Activated naive CD4-positive, alpha-beta T cell treated with anti-CD3 and anti-CD28 coated beads, Interleukin-2, amount 50 U/mL, for 24 hours (primary cell): Measurements from ENCODE around the gene HS3ST3A1.

ENCODE experiments used
- H3K27ac Mint-ChIP-seq: one replicate; pipeline ENCODE4 v1.8.0; 2021; ENCODE audit warnings: mild to moderate bottlenecking, mixed read lengths
- H3K27me3 Mint-ChIP-seq: one replicate; pipeline ENCODE4 v1.8.0; 2021; ENCODE audit warnings: mixed read lengths
- H3K36me3 Mint-ChIP-seq: one replicate; pipeline ENCODE4 v1.8.0; 2021; ENCODE audit warnings: mixed read lengths
- H3K4me1 Mint-ChIP-seq: one replicate; pipeline ENCODE4 v1.8.0; 2021; ENCODE audit warnings: mixed read lengths
- H3K4me3 Mint-ChIP-seq: one replicate; pipeline ENCODE4 v1.8.0; 2021; ENCODE audit warnings: mild to moderate bottlenecking, mixed read lengths
- H3K9me3 Mint-ChIP-seq: one replicate; pipeline ENCODE4 v1.8.0; 2021; ENCODE audit warnings: mixed read lengths

Gene HS3ST3A1

DNA sequence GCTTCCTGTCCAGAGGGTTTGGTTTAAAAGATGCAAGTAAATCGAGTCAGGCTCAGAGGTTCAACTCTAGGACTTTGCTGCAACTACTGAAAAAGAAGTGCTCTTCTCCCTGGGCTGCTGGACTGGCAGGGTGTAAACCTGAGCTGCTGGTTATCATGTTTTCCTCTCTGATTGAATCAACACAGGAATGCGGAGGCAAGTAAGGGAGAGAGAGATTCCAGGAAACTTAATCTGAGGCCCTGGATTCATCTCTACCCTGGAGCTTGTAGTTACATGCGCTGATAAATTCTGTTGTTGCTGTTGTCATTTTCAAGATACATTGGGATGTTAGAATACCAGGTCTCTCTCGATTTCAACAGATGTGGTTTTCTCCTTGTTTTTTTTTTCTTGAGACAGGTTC, 8.2 kb upstream of the HS3ST3A1 start:
- Mint-ChIP-seq H3K4me3 (no peak overlapping the region), H3K27me3 (peaks cover 15% of the 10 kb centered on the region)

DNA sequence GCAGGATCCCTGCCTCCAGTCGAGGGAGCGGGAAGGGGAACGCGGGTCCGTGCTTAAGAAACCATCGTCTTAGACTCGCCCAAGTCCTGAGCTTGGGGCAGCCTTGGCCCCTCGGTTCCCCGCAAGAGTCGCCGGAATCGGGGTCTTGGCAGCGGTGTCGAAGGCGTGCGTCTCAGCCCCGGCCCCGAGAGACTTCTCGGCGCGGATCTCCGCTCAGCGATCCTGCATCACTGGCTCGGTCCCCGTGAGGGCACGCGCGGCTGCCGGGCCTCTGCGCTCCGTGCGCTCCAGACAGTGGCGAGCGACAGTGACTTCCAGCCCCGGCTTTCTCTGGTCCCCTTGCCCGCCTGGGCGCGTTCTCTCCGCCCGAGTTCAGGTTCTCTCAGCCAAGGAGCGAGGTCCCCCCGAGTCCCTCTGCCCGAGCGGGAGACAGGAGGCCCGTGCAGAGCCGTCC, 380 bp downstream of the HS3ST3A1 start:
- Mint-ChIP-seq H3K27me3 (peaks cover 38% of the 10 kb centered on the region), H3K36me3 (peaks cover 1% of the 10 kb centered on the region), H3K27ac (no peak overlapping the region), H3K4me1 (peaks cover 11% of the 10 kb centered on the region), H3K4me3 (peak overlapping the region; percentile 5), H3K9me3 (no peaks in the 10 kb centered on the region)

More for the DNA sequence above, 8.2 kb upstream of the HS3ST3A1 start:
- H3K27ac Mint-ChIP-seq, result no peak overlapping the region
- H3K36me3 Mint-ChIP-seq, result peaks cover 1% of the 10 kb centered on the region
- no peaks in the 10 kb centered on the region for H3K9me3 Mint-ChIP-seq
- H3K4me1 Mint-ChIP-seq, result no peaks in the 10 kb centered on the region

GRCh38 chr17:13600475-13601321, 1.0 kb downstream of the HS3ST3A1 start:
- Mint-ChIP-seq H3K9me3 (no peaks in the 10 kb centered on the region), H3K4me3 (no peak overlapping the region), H3K4me1 (peaks cover 11% of the 10 kb centered on the region), H3K27me3 (peaks cover 36% of the 10 kb centered on the region), H3K27ac (no peak overlapping the region), H3K36me3 (peaks cover 1% of the 10 kb centered on the region)

DNA sequence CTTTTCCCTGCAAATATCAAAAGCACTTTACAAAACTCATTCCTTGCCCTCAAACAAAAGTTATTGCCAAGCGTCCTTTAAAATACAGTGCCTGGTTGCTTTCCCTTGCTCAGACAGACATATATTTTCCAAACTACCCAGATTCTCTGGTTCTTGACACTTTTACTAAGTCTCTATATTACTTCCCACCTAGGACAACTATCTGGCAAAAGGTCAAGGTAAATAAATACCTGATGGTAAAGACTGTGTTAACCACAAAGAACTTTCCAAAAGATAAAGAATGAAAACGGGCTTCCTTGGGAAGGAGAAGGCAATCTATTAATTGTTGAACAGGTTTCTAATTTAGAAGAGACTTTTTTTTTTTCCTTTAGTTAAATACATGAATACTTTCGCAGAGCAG, 1.9 kb downstream of the HS3ST3A1 start:
- Mint-ChIP-seq H3K4me3 (peak overlapping the region; percentile 36), H3K27ac (no peak overlapping the region), H3K4me1 (peaks cover 13% of the 10 kb centered on the region), H3K27me3 (peaks cover 34% of the 10 kb centered on the region), H3K36me3 (peaks cover 1% of the 10 kb centered on the region), H3K9me3 (no peaks in the 10 kb centered on the region)

GRCh38 chr17:13599168-13599577, 2.6 kb downstream of the HS3ST3A1 start:
- no peak overlapping the region for H3K4me3 Mint-ChIP-seq
- peaks cover 30% of the 10 kb centered on the region for H3K27me3 Mint-ChIP-seq
- H3K27ac Mint-ChIP-seq, result no peak overlapping the region
- peaks cover 1% of the 10 kb centered on the region for H3K36me3 Mint-ChIP-seq
- no peaks in the 10 kb centered on the region for H3K9me3 Mint-ChIP-seq
- peaks cover 16% of the 10 kb centered on the region for H3K4me1 Mint-ChIP-seq

- Mint-ChIP-seq H3K27ac (no peak overlapping the region), H3K27me3 (peaks cover 28% of the 10 kb centered on the region), H3K4me1 (peaks cover 16% of the 10 kb centered on the region), H3K4me3 (no peak overlapping the region), H3K9me3 (no peaks in the 10 kb centered on the region), H3K36me3 (peaks cover 1% of the 10 kb centered on the region)
These were observed 3.2 kb downstream of the HS3ST3A1 start for GRCh38 chr17:13598353-13599167.

DNA sequence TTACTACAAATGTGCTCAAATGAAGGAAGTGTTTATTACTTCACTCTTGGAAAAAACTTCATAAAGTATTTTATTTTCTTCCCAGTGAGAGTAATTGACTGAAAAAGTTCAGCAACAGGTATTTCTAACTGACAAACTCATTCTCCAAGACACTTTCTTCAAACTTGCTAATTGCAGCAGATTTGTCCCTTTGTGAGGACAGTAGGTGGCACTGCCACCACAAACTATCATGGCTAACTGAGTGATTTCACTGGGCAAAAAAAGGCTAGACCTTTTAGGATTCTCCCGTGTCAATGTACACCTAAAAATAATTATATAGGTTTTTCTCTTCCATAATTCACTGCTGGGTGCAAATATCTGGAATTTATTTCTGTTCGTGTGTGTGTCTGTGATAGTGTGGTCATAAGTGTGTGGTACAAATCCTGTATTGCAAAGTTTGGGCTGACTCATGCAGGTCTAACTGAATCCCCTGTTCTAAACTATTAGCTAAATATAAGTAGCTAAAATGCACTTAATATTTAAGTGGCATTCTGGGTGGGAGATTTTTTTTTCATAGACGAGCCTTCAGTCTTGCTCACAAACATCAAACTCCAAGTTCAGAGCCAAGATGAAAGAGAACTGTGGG, 3.9 kb downstream of the HS3ST3A1 start:
- peaks cover 1% of the 10 kb centered on the region for H3K36me3 Mint-ChIP-seq
- H3K4me3 Mint-ChIP-seq, result no peak overlapping the region
- no peak overlapping the region for H3K27ac Mint-ChIP-seq
- no peaks in the 10 kb centered on the region for H3K9me3 Mint-ChIP-seq
- peaks cover 22% of the 10 kb centered on the region for H3K27me3 Mint-ChIP-seq
- peaks cover 16% of the 10 kb centered on the region for H3K4me1 Mint-ChIP-seq

DNA sequence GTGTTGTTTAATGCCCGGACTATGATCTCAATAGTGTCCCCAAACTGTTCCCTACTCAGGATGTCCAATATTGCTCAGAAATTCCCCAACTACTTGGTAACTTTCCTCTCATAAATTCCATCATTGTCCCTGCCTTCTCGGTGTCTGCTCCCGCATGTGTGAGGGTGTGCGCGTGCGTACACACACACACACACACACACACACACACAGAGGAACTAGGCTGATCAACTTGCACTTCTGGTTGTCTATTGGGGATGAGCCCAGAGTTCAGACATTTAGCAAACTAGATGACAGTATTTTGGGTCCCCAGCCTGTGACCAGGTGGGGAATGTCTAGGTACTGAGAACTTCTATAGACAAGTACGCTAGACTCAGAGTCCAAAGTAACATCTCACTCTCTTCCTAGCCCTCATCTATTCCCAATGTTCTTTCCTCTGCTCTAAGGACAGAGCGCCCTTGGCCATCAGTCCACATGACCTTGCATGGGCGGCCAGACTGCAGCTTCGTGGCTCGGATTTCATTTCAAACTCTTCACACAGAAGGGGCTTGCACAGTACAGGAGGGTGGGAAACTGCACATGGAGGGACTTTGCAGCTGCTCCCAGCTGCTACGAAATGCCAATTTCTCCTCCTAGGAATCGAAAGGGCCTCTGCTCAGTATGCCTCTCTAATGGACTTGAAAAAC, 5.3 kb downstream of the HS3ST3A1 start:
- H3K27me3 Mint-ChIP-seq, result peaks cover 14% of the 10 kb centered on the region
- no peaks in the 10 kb centered on the region for H3K9me3 Mint-ChIP-seq
- no peak overlapping the region for H3K27ac Mint-ChIP-seq
- H3K4me1 Mint-ChIP-seq, result peaks cover 9% of the 10 kb centered on the region
- H3K36me3 Mint-ChIP-seq, result no peaks in the 10 kb centered on the region
- H3K4me3 Mint-ChIP-seq, result no peak overlapping the region

GRCh38 chr17:13595599-13595899, 6.2 kb downstream of the HS3ST3A1 start:
- no peak overlapping the region for H3K27ac Mint-ChIP-seq
- peaks cover 14% of the 10 kb centered on the region for H3K27me3 Mint-ChIP-seq
- no peak overlapping the region for H3K4me3 Mint-ChIP-seq
- H3K4me1 Mint-ChIP-seq, result peaks cover 9% of the 10 kb centered on the region
- H3K36me3 Mint-ChIP-seq, result no peaks in the 10 kb centered on the region
- no peaks in the 10 kb centered on the region for H3K9me3 Mint-ChIP-seq

DNA sequence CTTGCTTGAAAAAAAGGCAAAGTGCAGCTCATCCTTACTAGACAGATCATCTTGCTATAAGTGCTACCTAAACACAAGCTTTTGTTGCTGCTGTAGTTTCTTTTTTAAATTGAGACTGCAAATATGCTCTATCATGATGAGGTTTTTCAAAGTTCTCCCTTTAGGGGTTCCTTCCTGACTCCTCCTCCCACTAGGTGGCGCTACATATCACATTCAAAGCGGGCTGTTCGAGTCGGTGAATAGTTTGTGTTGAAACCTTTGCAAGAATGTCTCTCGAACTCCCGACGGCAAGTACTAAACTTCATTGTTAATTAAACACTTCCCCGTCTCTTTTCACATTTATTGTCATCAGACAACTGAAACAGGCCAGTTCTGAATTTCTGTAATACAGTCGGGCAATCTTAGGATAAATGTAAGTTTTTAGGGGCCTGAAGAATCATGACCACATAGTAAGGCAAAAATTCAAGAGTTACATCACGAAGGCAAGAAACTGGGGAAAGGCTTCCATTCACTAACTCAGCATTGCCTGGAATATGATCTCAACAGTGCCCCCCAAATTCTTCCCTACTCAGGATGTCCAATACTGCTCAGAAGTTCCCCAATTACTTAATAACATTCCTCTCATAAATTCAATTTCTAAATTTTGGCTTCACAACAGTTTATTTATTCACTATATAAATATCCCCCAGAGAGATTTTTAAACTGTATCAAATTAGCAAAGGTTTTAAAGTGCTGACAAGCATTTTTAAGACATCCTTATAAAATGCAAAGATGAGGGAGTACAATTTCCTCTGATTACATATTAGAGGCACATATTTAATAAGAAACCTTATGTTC, 6.7 kb downstream of the HS3ST3A1 start:
- Mint-ChIP-seq H3K9me3 (no peaks in the 10 kb centered on the region), H3K27ac (peak overlapping the region; percentile 64), H3K4me1 (peaks cover 7% of the 10 kb centered on the region), H3K36me3 (no peaks in the 10 kb centered on the region), H3K27me3 (peaks cover 12% of the 10 kb centered on the region), H3K4me3 (no peak overlapping the region)

DNA sequence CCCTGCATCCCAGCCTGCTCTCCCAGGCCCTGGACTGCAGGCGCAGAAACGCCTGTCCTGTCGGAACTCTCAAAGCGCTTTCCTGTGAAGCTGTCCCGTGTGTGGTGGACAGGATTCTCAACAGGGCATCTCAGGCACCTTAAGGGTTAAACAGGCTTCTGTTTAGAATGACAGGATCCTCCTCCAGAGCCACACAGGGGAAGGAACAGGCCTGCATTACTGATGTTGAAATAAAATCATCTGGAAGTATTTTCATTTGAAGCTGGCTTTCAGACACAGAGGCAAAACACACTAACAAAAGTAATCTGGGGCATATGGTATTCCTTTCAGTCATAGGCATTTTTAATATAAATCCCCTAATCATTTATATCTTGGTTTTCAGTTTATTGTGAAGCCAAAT, 7.4 kb downstream of the HS3ST3A1 start:
- H3K27ac Mint-ChIP-seq, result peak overlapping the region; percentile 64

DNA sequence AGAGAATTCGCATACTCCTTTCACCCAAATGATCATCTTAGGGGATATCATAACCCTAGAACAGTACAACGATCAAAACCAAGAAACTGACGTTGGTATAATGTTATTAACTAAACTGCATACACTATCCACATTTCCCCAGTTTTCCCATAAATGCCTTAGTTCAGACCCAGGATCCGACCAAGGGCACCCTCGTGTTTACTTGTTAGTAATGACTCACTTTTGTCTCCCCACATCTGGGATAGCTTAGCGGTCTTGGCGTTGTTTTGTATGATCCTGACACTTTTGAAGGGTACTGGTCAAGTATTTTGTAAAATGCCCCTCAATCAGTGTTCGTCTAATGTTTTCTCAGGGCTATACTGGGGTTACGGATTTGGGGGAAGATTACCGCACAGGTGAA, 8.0 kb downstream of the HS3ST3A1 start:
- no peak overlapping the region for H3K27ac Mint-ChIP-seq
- H3K4me1 Mint-ChIP-seq, result peaks cover 5% of the 10 kb centered on the region
- H3K4me3 Mint-ChIP-seq, result no peak overlapping the region
- peaks cover 4% of the 10 kb centered on the region for H3K27me3 Mint-ChIP-seq
- H3K9me3 Mint-ChIP-seq, result no peaks in the 10 kb centered on the region
- H3K36me3 Mint-ChIP-seq, result no peaks in the 10 kb centered on the region

More for the DNA sequence above, 7.4 kb downstream of the HS3ST3A1 start:
- Mint-ChIP-seq H3K4me3 (no peak overlapping the region), H3K9me3 (no peaks in the 10 kb centered on the region), H3K36me3 (no peaks in the 10 kb centered on the region), H3K4me1 (peaks cover 5% of the 10 kb centered on the region), H3K27me3 (peaks cover 7% of the 10 kb centered on the region)

DNA sequence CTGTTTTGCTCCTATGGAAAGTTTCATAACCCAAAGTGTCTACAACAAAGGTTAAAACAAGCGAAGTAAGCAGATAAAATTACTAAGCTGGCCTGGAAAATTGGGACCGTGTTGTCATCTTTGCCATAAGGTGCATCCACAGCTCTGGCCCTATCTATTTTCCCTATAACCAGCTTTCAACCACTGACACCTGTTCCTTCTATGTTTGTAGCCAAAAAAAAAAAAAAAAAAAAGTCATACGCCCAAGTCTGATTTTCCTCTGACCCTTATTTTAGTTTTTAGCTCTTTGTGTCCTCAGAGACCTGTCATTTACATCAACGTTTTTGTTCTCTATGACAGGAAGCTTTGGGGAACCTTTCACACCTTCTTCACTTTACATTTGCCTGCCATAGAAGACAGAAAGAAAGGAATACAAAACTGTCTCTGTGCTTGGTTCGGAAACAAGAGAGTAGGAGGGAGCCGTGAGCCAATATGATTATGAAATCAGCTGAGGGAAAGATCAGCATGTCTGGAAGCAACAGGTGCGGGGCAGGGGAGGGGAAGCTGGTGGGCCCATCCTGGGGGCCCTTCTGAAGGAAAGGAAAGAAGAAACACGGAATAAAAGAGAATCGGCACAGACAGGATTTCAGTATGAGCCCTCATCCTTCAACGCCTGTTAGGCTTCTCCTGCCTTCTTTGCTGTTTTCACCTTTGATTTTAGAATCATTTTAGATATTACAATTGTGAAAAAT, 8.5 kb downstream of the HS3ST3A1 start:
- Mint-ChIP-seq H3K27me3 (peaks cover 2% of the 10 kb centered on the region), H3K4me3 (no peak overlapping the region), H3K27ac (peak overlapping the region; percentile 38), H3K36me3 (no peaks in the 10 kb centered on the region), H3K4me1 (peaks cover 5% of the 10 kb centered on the region), H3K9me3 (no peaks in the 10 kb centered on the region)

DNA sequence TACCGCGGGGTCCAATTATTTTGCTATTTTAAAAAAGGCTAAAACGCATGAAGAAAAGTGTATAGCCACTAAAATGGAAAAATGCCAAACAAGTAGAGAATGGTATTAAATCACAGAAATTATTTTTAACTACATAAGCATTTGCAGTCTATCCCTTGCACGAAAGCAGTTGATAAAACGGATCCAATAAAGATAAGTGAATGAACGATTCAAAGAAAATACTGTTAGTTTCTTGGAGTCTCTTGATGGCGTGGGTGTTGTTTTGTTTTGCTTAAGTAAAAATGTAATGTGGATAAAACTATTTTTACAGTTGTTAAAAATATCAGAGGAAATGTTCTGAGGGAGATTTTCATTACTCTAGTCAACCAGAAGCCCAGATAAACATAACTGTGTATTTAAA, 9.3 kb downstream of the HS3ST3A1 start:
- Mint-ChIP-seq H3K36me3 (no peaks in the 10 kb centered on the region), H3K27me3 (peaks cover 2% of the 10 kb centered on the region), H3K9me3 (no peaks in the 10 kb centered on the region), H3K4me3 (no peak overlapping the region), H3K27ac (no peak overlapping the region), H3K4me1 (peaks cover 5% of the 10 kb centered on the region)
